ENCODE measurements around the gene SPTBN5.

DNA sequence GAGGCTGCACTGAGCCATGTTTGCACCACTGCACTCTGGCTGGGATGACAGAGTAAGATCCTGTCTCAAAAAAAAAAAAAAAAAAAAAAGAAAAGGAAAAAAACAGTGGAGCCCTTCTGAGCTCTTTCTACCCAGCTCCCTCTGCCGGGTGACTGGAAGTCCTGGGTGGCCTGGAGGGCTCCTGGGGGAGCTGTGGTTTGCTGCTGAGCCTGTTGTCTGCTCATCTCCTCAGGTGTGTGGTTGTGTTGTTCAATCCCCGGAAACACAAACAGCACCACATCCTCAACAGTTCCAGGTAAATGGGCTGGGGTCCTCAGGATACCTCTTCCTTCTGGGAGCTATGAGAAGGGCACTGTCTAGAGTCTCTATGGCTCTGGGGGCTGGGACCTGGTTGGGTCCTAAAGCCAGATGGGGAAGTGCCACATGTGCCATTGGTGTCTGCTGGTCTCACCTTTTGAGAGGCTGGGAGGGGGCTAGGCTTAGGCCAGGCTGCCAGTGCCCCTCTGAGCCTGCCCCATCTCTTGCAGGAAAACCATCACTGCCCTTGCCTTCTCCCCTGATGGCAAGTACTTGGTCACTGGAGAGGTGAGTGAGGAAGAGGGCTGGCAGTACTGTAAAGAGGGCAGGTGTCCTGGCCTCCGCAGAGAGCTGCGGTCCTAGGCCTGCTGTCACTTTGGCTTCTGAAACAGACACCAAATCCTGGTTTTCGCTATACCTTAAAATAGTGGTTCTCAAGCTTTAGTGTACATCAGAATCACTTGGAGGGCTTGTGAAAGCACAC is 83.0 kb downstream of the SPTBN5 start:
- TF ChIP-seq, protein P1, sequence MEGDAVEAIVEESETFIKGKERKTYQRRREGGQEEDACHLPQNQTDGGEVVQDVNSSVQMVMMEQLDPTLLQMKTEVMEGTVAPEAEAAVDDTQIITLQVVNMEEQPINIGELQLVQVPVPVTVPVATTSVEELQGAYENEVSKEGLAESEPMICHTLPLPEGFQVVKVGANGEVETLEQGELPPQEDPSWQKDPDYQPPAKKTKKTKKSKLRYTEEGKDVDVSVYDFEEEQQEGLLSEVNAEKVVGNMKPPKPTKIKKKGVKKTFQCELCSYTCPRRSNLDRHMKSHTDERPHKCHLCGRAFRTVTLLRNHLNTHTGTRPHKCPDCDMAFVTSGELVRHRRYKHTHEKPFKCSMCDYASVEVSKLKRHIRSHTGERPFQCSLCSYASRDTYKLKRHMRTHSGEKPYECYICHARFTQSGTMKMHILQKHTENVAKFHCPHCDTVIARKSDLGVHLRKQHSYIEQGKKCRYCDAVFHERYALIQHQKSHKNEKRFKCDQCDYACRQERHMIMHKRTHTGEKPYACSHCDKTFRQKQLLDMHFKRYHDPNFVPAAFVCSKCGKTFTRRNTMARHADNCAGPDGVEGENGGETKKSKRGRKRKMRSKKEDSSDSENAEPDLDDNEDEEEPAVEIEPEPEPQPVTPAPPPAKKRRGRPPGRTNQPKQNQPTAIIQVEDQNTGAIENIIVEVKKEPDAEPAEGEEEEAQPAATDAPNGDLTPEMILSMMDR (IDR thresholded peaks at IDR 0.05): no peak
- TF ChIP-seq EZH2 (IDR thresholded peaks at IDR 0.05; ENCODE audit: borderline replicate concordance, insufficient read depth, low read depth, low read length, poor library complexity, severe bottlenecking): no peak

Measured in B cell (primary cell).